CD4-positive, alpha-beta T cell treated with Interferon alpha-2 for 1 hour (primary cell): ENCODE measurements around the gene RPS16.

Experiments
- DNase-seq, 2 donors: peaks; one replicate each; pipeline ENCODE4 v3.0.0-alpha.2; 2020 to 2022

RPS16 gene

GRCh38 chr19:39419003-39419402 lies 16.7 kb downstream of the RPS16 start:
- DNase-seq: no peak

DNA sequence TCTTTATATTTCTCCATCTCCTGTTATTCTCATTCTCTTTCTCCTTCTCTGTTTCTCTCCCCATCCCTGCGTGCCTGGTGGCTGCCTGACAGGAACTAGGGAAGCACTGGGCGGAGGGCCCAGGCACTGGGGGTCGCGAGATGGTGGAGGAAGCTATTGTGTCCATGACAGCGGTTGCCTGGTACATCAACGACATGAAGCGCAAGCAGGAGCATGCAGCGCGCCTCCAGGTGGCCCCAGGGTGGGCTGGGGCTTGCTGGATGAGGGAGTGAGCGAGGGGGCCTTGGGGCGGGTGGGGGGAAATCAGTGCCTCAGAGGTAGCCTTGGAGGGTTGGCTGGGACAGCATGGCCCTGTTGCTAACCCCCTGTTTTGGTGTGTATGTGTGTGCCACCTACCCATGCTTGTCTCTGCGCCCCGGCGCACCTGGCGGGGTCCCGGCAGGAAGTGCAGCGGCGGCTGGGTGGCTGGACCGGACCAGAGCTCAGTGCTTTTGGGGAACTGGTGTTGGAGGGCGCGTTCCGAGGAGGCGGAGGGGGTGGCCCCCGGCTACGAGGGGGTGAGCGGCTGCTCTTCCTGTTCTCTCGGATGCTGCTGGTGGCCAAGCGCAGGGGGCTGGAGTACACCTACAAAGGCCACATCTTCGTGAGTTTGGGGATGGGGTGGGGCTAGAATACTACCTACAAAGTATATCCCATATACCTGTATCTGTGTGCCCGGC lies 18.1 kb downstream of the RPS16 start:
- peak in 1 of 2 donors; percentile 22 for DNase-seq

GRCh38 chr19:39416152-39417120 lies 19.3 kb downstream of the RPS16 start:
- DNase-seq: peak in 1 of 2 donors; percentile 36

- peak in 1 of 2 donors; percentile 37 for DNase-seq
Measured at GRCh38 chr19:39415111-39416046, 20.4 kb downstream of the RPS16 start.

DNA sequence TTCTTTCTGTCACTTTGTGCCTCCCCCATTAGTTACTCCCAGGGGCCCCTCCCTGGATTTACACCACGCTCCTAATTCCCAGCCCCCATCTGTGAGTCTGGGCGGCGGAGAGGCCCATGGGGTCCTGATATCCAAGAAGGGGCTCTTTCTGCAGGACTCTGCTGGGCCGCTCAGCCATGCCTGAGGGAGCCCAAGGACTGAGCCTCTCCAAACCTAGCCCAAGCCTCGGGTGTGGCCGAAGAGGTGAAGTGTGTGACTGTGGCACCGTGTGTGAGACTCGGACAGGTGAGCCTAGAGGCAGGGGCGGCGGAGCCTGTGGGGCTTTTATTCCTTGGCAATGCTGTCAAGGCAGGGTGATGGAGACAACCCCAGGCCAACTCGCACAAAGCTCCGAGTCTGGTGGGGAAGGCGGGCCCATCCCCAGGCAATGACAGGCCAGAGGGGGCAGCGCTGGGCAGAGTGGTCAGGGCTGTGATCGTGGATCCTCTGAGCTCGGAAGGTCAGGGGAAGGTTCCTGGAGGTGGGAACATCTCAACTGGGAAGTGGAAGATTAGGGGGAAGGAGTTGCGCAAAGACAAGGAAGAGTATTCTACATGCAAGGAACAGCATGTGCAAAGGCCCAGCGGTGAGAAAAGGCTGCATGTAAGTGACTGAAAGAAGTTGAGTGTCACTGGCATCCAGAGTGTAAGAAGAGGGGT lies 21.7 kb downstream of the RPS16 start:
- DNase-seq: peak in 1 of 2 donors; percentile 43

DNA sequence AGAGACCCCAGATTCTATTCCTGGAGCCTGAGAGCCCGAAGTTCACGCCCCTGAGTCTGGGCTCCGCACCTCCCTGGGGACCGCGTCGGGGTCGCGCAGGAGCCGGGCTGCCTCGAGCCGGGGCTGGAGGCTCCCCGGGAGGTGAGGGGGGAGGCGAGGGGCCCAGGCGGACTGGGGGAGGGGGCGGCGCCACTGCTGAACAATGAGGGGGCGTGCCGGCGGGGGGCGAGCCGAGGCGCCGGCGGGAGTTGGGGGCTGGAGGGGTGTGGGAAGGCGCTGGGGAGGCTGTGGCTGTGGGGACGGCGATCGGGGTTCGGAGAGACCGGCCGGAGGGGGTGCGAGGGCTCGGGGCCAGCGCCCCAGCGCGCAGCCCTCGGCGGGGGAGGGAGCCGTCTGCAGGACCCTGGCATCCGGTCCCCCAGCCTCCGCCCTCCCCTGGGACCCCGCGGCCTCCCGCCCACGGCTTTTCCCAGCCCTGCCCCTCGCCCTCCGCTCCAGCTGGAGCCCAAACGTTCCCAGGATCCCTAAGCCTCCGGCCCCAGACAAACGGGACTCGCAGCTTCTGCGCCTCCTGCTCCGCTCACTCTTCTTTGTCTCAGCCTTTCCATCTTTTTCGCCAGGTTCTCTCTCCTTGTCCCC lies 22.4 kb downstream of the RPS16 start:
- peak; percentile 41 to 57 for DNase-seq

DNA sequence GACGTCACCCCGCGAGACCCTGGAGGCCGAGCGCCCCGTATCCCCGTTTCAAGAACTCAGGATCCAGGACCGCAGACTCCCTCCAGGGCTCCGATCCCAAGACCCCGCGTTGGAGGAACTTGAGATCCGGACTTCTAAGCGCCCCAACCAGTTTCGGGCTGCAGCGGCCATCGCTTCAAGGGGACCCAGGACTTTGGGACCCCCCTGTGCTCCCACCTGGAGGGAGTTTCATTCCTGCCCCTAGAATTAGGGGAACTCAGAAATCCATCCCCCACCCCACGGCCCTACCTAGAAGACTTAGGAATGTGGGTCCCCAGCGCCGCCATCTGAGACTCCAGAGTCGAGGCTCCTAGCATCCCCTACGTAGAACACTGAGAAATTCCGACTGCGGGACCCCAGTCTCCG lies 22.9 kb downstream of the RPS16 start:
- DNase-seq: no peak

GRCh38 chr19:39412100-39412866 lies 23.5 kb downstream of the RPS16 start, which contains the start of gene PLEKHG2:
Gene PLEKHG2, plus strand, starts transcription at chr19:39412669. Its CDS starts 1,418 bp downstream, at chr19:39414087.
- DNase-seq: peak; percentile 98 to 99

DNA sequence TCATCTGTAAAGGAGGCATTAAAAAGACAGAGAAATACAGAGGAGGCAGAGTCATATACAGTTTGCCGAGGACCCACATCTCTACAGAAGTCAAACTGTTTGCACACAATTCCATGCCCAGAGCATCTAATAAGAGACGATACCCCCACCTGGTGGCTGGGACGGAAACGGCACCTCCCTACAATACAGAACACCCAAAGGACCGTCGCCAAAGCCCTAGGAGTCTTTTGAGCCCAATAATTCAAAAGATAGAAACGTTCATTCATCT lies 24.0 kb downstream of the RPS16 start:
- peak; percentile 92 to 94 for DNase-seq

DNA sequence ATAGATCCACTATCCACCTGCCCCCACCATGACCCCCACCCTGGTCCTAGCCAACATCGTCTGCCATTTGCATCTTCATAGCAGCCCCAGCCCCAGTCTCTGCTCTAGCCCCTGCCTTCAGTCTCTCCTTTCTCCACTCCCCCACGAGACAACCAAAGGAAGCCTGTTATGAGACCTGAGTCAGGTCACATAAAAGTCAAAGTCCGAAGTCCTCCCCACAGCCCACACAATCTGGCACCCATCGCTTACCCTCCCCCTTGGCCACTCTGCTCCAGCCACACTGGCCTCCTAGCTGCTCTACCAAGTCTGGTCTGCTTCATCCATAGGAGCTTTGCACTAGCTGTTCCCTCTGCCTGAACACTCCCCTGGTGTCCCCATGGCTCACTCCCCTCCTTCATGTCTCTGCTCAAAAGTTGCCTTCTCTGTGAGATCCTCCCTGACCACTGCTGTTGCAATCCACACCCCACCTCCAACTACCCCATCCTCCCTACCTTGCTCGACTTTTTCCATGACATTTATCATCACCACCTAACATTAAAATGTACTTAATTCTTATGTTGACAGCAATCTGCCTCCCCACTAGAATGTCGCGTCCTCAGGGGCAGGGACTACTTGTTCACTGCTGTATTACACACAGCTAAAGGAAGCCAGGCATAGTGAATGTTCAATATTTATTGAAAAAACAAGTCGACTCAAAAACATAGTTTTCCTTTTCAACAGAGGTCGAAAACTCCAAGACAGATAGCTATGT lies 24.5 kb downstream of the RPS16 start:
- DNase-seq: peak; percentile 75 to 79

- DNase-seq: no peak
Measured at GRCh38 chr19:39410831-39411080, 25.0 kb downstream of the RPS16 start.

- DNase-seq: peak; percentile 90 to 91
Measured at GRCh38 chr19:39410017-39410830, 25.5 kb downstream of the RPS16 start.

GRCh38 chr19:39409208-39410016 lies 26.3 kb downstream of the RPS16 start:
- DNase-seq: peak; percentile 95

DNA sequence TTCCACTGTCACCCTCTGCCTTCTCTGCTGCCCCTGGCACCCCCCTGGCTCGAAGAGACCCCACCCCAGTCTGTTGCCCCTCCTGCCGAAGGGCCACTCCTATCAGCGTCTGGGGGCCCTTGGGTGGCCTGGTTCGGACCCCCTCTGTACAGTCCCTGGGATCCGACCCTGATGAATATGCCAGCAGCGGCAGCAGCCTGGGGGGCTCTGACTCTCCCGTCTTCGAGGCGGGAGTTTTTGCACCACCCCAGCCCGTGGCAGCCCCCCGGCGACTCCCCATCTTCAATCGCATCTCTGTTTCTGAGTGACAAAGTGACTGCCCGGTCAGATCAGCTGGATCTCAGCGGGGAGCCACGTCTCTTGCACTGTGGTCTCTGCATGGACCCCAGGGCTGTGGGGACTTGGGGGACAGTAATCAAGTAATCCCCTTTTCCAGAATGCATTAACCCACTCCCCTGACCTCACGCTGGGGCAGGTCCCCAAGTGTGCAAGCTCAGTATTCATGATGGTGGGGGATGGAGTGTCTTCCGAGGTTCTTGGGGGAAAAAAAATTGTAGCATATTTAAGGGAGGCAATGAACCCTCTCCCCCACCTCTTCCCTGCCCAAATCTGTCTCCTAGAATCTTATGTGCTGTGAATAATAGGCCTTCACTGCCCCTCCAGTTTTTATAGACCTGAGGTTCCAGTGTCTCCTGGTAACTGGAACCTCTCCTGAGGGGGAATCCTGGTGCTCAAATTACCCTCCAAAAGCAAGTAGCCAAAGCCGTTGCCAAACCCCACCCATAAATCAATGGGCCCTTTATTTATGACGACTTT lies 27.1 kb downstream of the RPS16 start:
- DNase-seq: peak; percentile 64 to 76

- DNase-seq: peak; percentile 74 to 81
Measured at GRCh38 chr19:39407660-39408391, 27.9 kb downstream of the RPS16 start.

GRCh38 chr19:39407410-39407659 lies 28.4 kb downstream of the RPS16 start:
- no peak for DNase-seq
